Measurements from ENCODE around the gene HES1. TPM values are rescaled to one million over a fixed set of nuclear protein-coding genes. Genes with fewer than 3 reads are reported as not detected.

The HES1 gene
- total RNA-seq, 1 donor from 2014 or later: 13.6 TPM

DNA sequence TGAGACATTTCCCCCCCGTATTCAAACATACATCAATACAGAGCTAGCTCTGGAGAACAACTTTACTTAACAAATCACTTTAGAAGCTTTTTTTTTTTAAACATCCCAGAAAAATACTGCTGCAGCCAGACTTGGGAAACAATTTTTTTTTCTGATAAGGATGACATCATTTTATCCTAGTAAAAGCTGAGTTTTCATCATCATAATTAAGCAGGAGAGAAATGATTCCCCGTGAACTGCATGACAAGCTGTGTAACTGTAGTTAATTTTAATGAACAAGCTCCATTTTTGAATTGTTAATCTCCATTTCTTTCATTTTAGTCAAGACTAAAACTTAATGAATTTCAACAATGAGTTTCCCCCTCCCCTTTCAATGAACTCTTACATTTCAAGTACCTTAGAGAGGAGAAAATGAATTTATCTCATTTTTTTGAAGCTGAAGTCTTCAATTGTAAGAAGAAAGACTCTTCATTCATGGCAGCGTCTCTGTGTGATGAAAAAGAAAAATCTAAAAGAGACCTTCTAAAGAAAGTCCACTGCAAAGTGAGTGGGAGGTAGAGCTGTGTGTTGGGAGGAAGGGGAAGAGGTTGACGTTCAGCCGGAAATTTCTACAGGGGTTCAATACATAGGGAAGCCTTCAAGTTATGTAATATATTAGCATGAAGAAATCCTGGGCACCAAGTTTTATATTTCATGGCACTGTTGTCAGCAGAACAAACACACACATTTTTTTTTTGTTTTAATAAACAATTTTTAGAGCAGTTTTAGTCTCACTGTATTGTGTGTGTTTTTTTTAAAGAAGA is 31.7 kb downstream of the HES1 start:
- DNase-seq: no peak

DNA sequence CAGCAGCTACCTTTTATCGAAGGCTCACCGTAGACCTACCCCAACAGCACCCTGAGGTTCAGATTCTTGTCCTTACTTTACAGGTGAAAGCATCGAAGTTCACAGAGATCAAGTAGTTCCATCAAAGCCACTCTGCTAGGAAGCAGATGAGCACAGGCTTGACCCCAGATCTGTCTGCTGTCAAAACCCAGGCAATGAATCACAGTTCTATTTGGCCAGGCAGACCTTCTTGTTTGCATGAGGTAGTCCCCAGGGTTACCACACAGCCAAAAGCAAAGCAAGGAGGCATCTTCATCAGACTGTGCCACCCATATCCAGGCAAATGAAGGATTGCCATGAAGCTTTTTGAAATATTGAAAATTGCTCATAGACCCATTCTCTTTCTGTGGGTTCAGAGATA is 33.0 kb downstream of the HES1 start:
- DNase-seq: no peak

DNA sequence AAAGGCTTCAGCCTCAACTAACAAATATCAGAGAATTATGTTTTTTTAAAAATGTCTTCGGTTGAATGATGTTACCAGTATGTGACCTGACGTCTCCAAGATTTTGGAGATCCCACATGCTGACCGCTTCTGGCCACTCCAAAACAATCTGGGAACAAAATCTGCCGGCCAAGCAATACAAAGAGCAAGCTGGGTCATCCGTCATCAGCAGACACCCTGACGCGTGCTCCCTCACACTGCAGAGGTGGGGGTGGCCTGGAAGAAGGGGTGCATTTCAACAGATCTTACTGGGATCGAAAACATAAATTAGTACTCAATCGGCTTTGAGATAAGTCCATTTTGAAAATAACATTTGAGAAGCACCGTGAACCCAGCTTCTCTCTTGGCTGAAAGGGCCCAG is 33.6 kb downstream of the HES1 start:
- DNase-seq: no peak

DNA sequence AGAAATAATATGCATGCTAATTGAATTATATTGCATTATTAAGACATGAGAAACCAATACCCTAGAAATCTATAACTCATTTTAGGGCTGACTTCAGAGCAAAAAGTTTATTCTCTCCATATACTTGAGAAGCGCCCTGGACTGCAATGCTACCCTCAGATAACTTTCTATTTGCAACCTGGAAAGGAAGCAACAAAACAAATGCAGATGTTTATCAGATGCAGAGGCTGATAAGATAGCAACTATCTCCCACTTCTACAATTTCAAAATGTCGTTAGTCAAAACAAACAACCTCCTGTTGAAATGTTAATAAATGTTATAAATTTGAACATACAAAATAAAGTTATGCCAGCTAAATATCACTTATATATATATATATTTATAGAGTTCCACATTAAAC is 34.8 kb downstream of the HES1 start:
- DNase-seq: no peak

DNA sequence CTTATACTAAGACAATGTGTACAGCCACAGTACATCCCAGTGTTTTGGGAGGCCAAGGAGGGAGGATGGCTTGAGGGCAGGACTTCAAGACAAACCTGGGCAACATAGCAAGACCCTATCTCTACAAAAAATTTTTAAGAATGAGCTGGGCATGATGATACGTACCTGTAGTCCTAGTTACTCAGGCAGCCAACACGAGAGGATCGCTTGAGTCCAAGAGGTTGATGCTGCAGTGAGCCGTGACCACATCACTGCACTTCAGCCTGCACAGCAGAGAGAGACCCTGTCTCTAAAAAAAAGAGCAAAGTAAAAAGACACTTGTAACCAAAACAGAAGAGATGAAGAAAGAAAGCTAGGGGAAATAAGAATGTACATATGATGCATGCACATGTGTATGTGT is 38.5 kb downstream of the HES1 start:
- no peak for DNase-seq

DNA sequence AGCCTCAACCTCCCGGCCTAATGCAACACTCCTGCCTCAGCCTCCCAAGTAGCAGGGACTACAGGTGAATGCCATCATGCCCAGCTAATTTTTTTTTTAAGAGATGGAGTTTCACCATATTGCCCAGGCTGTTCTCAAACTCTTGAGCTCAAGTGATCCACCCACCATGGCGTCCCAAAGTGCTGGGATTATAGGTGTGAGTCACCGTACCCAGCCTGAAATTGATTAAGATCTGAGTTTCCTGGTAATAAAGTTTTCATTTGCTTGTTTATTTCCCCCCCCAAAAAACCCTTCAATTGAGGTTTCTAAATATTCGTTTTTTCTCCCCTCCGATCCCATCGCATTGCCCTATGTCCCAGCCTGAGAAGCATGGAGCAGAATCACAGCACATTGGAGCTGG is 39.0 kb downstream of the HES1 start:
- no peak for DNase-seq

DNA sequence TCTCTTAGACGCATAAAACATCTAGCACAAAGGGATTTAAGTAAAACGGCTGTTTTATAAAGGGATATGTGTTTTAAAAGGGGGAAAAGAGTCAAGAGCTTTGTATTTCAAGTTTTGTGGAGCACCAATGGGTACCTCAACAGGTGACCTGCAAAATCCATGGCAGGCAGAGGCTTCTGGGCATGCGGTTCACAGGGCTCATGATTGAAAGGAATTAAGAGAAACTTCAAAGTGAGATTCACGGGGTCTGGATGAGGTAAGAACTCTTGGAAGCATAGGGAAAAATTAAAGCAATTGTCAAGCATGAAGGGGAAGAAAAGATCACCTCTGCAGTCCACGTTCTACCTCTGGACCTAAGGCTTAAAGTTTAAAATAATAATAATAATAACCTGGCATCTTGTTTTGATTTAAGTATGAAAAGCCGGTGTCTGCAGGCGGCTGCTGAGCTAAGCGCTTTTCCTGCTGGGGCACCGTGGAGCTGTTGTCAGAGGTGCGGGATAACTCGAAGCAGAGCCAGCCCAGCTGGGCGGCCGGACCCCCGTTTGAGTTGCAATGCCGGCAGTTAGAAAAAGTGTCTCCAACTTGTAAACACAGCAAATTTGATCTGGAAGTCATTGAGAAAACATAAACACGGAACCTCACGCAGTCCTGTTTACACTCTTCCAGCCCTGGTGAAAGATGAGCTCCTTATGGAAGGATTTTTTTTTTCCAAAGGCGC is 40.5 kb downstream of the HES1 start:
- no peak for DNase-seq

DNA sequence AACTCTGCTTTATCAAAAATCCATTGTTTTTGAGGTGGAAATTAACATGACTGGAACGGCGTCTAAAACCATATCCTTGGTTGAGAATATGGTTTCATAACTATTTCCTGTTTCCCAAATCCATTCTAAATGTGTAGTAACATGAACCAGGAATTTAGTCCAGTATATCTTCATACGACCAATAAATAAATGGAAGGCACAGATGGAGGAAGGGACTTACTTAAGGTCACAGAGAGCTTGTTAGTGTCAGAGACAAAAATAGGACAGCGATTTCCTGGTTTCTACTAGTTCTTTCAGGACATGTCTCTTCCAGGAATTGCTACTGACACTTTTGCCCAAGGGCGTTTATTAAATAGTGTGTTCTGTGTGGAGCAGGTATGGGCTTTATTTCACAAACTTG is 41.2 kb downstream of the HES1 start:
- no peak for DNase-seq

DNA sequence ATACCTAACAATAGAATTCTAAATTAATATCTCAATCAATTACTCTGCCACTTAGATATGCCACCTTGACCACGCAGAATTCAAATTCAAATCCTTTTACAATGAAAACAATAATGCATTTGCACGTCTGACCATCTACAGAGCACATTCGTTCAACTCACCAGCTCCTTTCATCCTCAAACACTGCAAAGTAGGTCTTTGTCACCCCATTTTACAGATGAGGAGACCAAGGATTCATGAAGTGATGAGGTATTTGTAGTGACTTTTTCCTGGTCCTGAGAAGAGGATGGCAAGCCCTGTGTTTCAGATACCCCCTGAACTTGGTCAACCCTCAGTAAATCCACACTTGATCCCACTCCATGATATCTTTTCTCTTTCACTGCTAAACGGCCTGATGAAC is 42.2 kb downstream of the HES1 start:
- DNase-seq: no peak

DNA sequence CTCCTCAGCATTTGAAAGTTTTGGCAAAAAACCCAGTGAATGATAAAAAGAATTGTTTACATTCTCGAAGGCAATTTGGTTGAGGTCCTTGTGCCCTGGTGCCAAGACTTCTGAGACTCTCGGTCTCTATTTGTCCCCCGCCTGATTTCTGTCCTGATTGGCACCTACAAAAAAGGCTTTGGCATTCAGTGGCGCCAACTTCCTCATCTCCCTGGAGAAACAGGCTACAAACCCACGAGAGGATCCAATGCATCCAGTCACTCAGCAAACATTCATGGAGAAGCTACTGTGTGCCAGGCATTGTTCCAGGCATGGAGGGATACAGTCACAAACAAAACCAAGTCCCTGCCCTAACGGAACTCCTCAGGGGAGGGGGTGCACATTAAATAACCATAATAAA is 42.7 kb downstream of the HES1 start:
- no peak for DNase-seq

DNA sequence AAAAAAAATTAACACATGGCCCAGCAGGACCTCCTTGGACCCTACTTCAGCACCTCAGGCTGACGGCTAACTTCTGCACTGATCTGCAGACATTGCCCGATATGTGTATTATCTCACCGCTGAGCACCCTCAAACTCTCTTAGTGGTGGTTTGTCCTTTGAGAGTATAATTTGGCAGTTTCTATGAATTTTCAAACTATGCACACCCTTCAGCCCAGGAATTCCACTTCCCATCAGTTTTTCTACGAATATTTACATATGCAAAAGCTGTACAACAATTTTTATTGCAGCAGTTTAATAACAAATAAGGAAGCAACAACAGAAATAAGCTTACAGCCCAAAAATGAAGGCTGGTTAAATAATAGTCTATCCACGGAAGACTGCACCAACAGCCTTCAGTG is 44.6 kb downstream of the HES1 start:
- no peak for DNase-seq

DNA sequence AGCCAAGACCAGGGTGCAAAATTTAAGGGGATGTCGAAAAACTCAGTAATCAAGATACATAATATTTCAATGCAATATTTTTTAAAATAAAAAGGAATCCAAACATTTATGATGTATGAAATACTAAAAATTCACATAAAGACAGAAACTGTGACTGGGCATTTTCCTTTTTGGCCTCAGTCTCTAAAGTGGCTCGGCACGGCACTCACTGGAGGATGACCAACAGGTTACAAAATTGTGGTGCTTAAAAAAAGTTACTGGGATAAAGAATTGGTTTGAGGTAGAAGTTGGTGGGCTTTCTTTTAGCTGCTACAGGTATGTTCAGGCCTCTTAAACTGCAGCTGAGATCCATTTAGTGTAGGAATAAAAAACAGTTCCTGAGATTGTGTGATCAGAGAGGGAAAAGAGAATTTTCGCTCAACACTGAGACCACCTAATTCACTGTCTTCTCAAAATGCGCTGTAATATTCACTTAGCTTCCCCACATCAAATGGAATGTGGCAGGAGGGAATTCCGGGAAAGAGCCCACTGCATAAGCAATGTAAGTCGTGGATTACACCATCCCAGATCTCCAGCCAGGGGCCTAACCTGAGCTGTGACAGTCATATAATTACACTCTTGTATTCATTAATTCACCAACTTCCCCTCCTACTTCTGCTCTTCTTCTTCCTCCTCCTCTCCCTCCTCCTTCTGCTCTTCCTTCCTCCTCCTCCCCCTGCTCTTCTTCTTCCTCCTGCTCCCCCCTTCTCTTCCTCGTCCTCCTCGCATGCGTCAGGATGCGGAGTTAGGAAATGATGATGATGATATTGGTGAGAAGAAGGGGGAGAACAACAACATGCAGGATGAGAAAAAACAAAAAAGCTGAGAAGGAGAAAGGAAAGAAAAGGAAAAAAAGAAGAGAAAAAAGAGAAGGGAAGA is 45.9 kb downstream of the HES1 start:
- no peak for DNase-seq

DNA sequence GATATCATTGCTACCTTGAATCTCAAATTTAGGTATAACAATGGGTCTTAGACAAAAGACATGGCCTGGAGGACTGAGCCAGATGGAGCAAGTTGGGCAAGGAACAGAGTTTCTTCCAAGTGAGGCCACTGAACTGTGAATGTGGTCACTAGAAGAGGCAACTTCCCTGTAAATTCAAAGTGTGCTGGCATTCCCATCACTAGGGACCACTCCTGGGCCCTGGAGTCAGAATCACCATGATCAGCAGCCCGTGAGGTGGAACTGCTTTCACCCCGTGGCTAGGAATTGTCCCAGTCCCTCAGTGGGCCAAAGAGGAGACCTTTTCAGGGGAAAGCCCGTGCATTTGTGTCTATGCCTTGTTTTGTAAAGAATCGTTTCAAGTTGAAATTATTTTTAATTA is 47.3 kb downstream of the HES1 start:
- DNase-seq: no peak

DNA sequence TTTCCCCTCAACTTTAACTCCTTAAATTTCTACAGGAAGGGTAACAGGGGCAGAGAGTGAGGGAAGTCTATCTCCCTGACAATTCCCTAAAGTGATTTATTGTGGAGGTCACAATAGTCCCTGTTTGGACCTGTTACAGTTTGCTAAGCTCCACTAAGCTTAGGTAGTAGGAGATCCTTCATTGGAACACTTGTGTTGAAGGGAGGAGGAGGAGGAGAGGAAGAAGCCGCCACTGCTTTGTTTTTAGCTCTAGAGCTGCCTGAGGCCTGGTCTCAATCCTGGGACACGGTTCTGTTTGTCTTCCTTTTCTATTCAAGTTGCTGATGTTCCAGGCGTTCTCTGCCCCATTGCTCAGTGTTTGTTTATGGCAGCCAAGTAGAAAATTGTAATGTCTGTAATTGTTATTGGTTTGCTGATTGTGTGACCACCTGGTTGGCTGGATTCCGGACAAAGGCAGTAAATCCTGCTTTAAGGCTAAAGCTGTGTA is 48.4 kb downstream of the HES1 start:
- no peak for DNase-seq

DNA sequence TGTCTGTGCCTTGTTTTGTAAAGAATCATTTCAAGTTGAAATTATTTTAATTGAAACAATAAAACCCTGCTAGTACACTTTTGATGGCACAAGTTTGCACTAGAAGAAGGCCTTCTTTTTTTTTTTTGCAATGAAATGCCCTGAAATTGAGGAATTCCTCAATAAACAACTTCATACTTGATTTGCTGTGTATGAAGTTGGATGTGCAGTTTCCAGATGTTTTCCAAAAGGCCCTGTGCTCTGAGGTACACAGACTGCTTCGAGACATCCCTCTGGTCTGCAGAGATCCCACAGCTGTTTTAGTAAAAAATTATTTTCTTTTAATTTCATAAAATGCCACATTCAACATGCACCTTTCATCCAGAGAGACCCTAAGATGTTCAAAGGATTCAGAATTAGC is 48.9 kb downstream of the HES1 start:
- DNase-seq: no peak

DNA sequence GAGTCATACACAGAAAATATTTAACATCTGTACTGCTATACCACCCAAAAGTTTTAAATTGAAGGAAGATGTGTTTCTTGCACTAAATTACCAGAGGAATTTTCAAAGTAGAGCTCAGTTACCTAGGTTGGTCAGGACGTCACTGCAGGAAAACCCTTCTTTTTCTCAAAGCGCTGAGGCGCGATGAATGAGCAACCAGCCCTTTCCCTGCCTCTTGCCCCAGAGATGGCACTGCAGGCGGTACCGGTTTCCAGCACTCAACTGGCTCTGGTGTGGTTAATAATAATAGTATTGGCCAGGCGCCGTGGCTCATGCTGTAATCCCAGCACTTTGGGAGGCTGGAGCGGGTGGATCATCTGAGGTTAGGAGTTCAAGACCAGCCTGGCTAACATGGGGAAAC is 49.3 kb downstream of the HES1 start:
- no peak for DNase-seq

DNA sequence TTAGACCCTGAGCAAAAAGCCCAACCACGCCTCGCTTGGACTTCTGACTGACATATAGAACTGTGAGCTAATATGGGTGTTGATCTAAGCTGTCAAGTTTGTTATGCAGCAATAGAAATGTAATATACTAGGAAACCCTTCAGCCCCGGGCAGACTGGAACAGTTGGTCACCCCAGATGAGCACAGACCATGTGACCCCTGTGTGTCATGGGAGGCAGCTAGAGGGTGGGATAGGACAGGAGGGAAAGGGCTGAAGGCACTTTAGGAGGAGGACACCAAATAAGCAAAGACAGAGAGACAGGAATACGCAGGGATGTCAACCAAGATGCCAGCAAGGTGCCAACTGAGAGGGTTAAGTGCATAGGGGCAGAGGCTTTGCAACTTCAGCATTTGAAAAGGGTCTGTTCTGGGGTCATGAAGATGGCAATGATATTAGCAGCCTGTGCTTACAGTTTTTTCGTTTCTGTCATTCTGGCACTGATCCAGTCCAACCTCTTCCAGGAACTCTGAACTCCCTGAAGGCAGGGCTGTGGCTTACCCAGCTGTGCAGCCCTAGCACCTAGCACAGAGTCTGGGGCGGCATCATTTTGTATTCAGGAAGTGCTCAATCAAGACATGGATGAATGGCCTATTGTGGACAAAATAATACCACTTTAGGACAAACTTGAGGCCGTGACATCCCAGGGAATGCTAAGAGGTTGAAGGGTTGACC is 51.4 kb downstream of the HES1 start:
- no peak for DNase-seq

Small RNA genes within 50 kb of the gene (small RNA-seq; reads per million reads assigned to genes)
- not detected for gene RN7SL215P

Other genes starting within 250 kb of the HES1 start
- not detected for gene CPN2, start 215.2 kb downstream of the HES1 start, total RNA-seq
- not detected for gene LRRC15, start 233.6 kb downstream of the HES1 start, total RNA-seq